Fibroblast of lung (primary cell): ENCODE data around the gene NACA2. TPM values are rescaled to one million over a fixed set of nuclear protein-coding genes. Genes with fewer than 3 reads are reported as not detected.

ENCODE experiments used
- DNase-seq, 2 donors: peaks; one replicate each; pipeline versions ENCODE4 v3.0.0 to v3.0.0-alpha.2; 2010; ENCODE audit warnings: low read depth in 2 of 2
- H2AFZ ChIP-seq: 2 replicates; pipeline ENCODE4 v1.5.1; 2012; ENCODE audit warnings: low read length, control low read depth, inconsistent platforms
- H3K27ac ChIP-seq: 2 replicates; pipeline ENCODE4 v1.5.1; 2011; ENCODE audit warnings: low read length, control low read depth; ENCODE audit not compliant: insufficient read depth
- H3K27me3 ChIP-seq: 2 replicates; pipeline ENCODE4 v1.5.1; 2011; ENCODE audit warnings: mild to moderate bottlenecking, low read length; ENCODE audit not compliant: control insufficient read depth, insufficient read depth
- H3K36me3 ChIP-seq: 2 replicates; pipeline ENCODE4 v1.5.1; 2011; ENCODE audit warnings: low read length; ENCODE audit not compliant: control insufficient read depth, insufficient read depth
- H3K4me1 ChIP-seq: 2 replicates; pipeline ENCODE4 v1.5.1; 2011; ENCODE audit warnings: low read length; ENCODE audit not compliant: control insufficient read depth, insufficient read depth; ENCODE audit errors: extremely low read depth
- H3K4me2 ChIP-seq: 2 replicates; pipeline ENCODE4 v1.5.1; 2011; ENCODE audit warnings: low read length, control low read depth; ENCODE audit not compliant: insufficient read depth; ENCODE audit errors: extremely low read depth
- H3K4me3 ChIP-seq, 4 experiments: fragments of 200-600 bp in 1 of 4; sonication (generic) in 1 of 4; replicated peaks in 1 of 4; 2 replicates each; pipeline ENCODE4 v1.5.1; 2011 to 2016; ENCODE audit warnings: low read length in 4 of 4, low read depth in 3 of 4, mild to moderate bottlenecking in 3 of 4, control low read depth in 2 of 4, inconsistent platforms in 1 of 4, mixed read lengths in 1 of 4; ENCODE audit not compliant: insufficient read depth in 1 of 4; ENCODE audit errors: control extremely low read depth in 1 of 4
- H3K79me2 ChIP-seq: 2 replicates; pipeline ENCODE4 v1.5.1; 2012; ENCODE audit warnings: mild to moderate bottlenecking, low read length, inconsistent platforms; ENCODE audit not compliant: control insufficient read depth, insufficient read depth
- H3K9ac ChIP-seq: 2 replicates; pipeline ENCODE4 v1.5.1; 2011; ENCODE audit warnings: mild to moderate bottlenecking, low read length, control low read depth; ENCODE audit not compliant: insufficient read depth
- H3K9me3 ChIP-seq: 2 replicates; pipeline ENCODE4 v1.5.1; 2012; ENCODE audit warnings: low read depth, low read length; ENCODE audit not compliant: control insufficient read depth, insufficient read depth
- H4K20me1 ChIP-seq: 2 replicates; pipeline ENCODE4 v1.5.1; 2011; ENCODE audit warnings: low read length; ENCODE audit not compliant: control insufficient read depth, insufficient read depth; ENCODE audit errors: extremely low read depth
- EZH2 ChIP-seq: IDR thresholded peaks from 2 replicates; pipeline ENCODE4 v1.5.1; 2012; ENCODE audit warnings: low read length, control low read depth, mild to moderate bottlenecking; ENCODE audit errors: missing control alignments
- polyA plus RNA-seq, 2 donors: library from polyadenylated mRNA; depleted of rRNA in 1 of 2; stranded (reverse) in 1 of 2; unstranded in 1 of 2; fragments of >200 nt; gene quantifications; 2 replicates each; pipeline ENCODE4 v1.2.1, GENCODE V29; 2011 to 2012; ENCODE audit warnings: missing spikeins in 1 of 2
- total RNA-seq: library from RNA; depleted of rRNA; stranded (reverse); fragments of >200 nt; gene quantifications from 2 replicates; pipeline ENCODE4 v1.2.1, GENCODE V29; 2014
- TF ChIP-seq, protein P1 (sequence below), 2 donors: IDR thresholded peaks in 1 of 2; conservative IDR thresholded peaks in 1 of 2; 1 replicate in 1 of 2; 2 replicates in 1 of 2; pipeline ENCODE4 v1.5.1; 2011 to 2012; ENCODE audit warnings: low read length in 2 of 2, control low read depth in 1 of 2, inconsistent platforms in 1 of 2, low read depth in 1 of 2, mild to moderate bottlenecking in 1 of 2

Gene NACA2
- total and polyA plus RNA-seq, 2 donors (not counting 1 experiment from before 2014, with no cell fraction given) = not detected

DNA sequence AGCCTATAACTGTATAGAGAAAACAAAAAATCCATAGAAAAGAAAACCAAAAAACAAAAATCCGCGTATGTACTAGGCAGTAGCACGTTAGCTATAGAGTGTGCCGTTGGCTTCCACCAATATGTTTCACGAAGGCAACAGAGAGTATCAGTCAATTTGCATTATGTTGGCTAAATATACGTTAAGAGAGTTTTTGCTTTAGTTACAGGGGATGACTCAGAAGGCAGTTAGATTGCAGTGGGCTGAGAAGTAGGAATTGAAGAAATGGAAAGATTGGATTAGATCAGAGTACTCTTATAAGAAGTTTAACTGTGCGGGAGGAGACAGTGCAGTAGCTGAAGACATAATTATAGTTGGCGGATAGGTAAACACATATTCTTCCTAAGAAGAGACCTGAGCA, 911 bp upstream of the NACA2 start:
- H3K9me3 ChIP-seq = no peaks in the 10 kb centered on the region
- no peaks in the 10 kb centered on the region for H4K20me1 ChIP-seq
- H3K4me2 ChIP-seq = no peak overlapping the region
- no peak overlapping the region for H3K9ac ChIP-seq
- H3K36me3 ChIP-seq = no peaks in the 10 kb centered on the region
- H3K27me3 ChIP-seq = peaks cover 8% of the 10 kb centered on the region
- H3K4me1 ChIP-seq = no peaks in the 10 kb centered on the region
- TF ChIP-seq, protein P1, sequence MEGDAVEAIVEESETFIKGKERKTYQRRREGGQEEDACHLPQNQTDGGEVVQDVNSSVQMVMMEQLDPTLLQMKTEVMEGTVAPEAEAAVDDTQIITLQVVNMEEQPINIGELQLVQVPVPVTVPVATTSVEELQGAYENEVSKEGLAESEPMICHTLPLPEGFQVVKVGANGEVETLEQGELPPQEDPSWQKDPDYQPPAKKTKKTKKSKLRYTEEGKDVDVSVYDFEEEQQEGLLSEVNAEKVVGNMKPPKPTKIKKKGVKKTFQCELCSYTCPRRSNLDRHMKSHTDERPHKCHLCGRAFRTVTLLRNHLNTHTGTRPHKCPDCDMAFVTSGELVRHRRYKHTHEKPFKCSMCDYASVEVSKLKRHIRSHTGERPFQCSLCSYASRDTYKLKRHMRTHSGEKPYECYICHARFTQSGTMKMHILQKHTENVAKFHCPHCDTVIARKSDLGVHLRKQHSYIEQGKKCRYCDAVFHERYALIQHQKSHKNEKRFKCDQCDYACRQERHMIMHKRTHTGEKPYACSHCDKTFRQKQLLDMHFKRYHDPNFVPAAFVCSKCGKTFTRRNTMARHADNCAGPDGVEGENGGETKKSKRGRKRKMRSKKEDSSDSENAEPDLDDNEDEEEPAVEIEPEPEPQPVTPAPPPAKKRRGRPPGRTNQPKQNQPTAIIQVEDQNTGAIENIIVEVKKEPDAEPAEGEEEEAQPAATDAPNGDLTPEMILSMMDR (conservative IDR thresholded peaks at IDR 0.05 in 1 of 2, IDR thresholded peaks at IDR 0.05 in 1 of 2; ENCODE audit: low read depth in 1 of 2, low read length in 2 of 2) = no peak
- TF ChIP-seq EZH2 = no peak
- no peak overlapping the region for H2AFZ ChIP-seq
- no peaks in the 10 kb centered on the region for H3K79me2 ChIP-seq
- no peak for DNase-seq
- no peak overlapping the region for H3K4me3 ChIP-seq
- H3K27ac ChIP-seq = no peak overlapping the region

DNA sequence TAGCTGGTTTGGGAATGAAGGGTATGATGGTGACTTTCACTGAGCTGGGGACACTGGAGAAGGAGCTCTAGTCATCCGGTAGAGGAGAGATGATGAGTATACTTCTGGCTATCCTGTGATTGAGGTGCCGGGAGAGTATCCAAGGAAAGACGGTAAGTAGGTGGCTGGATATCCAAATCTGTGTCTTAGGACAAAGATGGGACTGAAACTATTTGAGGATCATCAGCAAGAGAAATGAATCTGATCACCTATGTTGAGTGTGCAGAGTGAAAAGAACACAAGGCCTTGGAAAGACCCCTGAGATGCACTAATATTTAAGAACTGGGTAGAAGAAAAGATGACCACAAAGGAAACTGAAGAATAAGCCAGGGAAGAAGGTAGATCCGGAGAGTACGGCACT, 1.0 kb downstream of the NACA2 start:
- no peak for DNase-seq
- Histone ChIP-seq H3K4me3 (no peak overlapping the region), H3K79me2 (no peaks in the 10 kb centered on the region), H3K27me3 (peaks cover 4% of the 10 kb centered on the region), H3K4me2 (no peak overlapping the region), H3K9me3 (no peaks in the 10 kb centered on the region), H4K20me1 (no peaks in the 10 kb centered on the region), H2AFZ (no peak overlapping the region), H3K9ac (no peak overlapping the region), H3K36me3 (no peaks in the 10 kb centered on the region), H3K27ac (no peak overlapping the region), H3K4me1 (no peaks in the 10 kb centered on the region)
- no peak for TF ChIP-seq EZH2

DNA sequence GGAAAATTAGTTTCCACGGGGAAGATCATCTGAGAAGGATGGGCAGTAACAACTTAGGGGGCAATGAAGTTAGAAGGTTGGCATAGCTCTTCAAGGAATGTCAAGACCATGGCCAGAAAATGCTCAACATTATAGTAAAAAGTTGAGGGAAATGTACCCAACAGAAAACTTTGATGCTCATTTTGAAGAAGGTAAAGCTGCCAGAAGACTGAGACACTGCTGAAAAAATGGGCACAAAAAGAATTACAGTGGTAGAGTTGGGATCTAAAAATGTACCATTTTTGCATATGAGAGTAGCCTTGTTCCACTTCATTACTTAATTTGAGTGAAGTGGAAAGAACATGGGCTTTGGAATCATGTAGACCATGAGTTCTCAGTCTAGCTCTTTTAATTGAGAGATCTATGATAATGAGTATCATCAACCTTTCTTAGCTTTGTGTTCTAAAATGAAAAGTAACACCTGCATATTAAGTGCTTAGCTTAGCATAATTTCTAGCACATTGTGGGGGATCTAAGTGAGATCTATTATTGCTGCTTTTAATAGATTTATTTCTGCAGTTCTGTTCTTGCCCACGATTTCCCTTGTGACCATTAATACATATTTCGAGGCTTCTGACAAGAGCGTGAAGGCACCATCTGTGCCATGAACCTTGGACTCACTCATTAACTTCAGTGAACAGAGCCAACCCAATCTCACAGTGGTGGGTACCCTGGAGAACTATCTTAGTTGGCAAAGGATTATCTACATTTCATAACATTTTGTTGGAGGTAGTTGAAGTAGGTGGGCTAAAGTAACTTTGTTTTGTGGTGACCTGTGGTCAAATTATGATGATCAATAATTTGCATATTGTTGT, 3.0 kb downstream of the NACA2 start:
- no peaks in the 10 kb centered on the region for H3K79me2 ChIP-seq
- H3K4me2 ChIP-seq = no peak overlapping the region
- no peaks in the 10 kb centered on the region for H3K9me3 ChIP-seq
- no peak for DNase-seq
- H3K27ac ChIP-seq = no peak overlapping the region
- no peak overlapping the region for H3K9ac ChIP-seq
- peaks cover 4% of the 10 kb centered on the region for H3K27me3 ChIP-seq
- no peaks in the 10 kb centered on the region for H4K20me1 ChIP-seq
- no peaks in the 10 kb centered on the region for H3K36me3 ChIP-seq
- no peaks in the 10 kb centered on the region for H3K4me1 ChIP-seq
- H3K4me3 ChIP-seq = no peak overlapping the region
- no peak for TF ChIP-seq EZH2
- TF ChIP-seq, protein P1 (conservative IDR thresholded peaks at IDR 0.05 in 1 of 2, IDR thresholded peaks at IDR 0.05 in 1 of 2; ENCODE audit: low read depth in 1 of 2, low read length in 2 of 2) = no peak
- no peak overlapping the region for H2AFZ ChIP-seq
